G401 (cell line): Measurements from ENCODE around the gene CREB5. TPM values are rescaled to one million over a fixed set of nuclear protein-coding genes. Genes with fewer than 3 reads are reported as not detected.
"Not testable (repeated sequence)": the region's sequence is repeated elsewhere in the genome, so short reads cannot be mapped to it uniquely, and the experiment has no call there.

ENCODE experiments used
- DNase-seq: peaks from one replicate; pipeline ENCODE4 v3.0.0-alpha.2; 2015; ENCODE audit warnings: low spot score
- in situ Hi-C: cut with HindIII; loops from 2 replicates; pipeline ENCODE4 v1.10.0; 2016; ENCODE audit warnings: low sequenced_read_pairs, mixed read lengths
- total RNA-seq: library from RNA; depleted of rRNA; stranded (reverse); fragments of >200 nt; shearing (Covaris generic); gene quantifications from 2 replicates; pipeline ENCODE4 v1.2.3, GENCODE V29; 2014

The CREB5 gene
- total RNA-seq, 1 experiment from 2014 or later, result 0.20 TPM

GRCh38 chr7:28798274-28798673, 386.0 kb downstream of the CREB5 start:
- no peak for DNase-seq
- in situ Hi-C loops, result no loop called here

DNA sequence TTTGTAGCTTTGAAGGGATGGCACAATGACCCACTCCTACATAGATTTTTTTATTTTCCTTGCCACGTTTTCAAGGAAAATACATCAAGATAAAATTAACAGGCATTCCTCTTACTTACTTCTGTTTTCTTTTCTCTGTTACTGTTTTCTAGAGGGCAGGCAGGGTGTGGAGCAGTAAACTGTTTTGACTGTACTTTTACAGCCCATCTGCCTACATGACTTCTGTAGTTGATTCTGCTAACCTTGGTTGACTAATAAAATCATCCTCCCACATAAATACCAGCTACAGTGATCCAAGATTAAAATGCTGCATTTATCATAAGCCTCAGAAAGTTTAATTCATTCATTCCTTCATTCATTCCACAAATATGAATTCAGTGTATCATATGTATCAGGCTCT, 387.3 kb downstream of the CREB5 start:
- in situ Hi-C loops, result no loop called here
- DNase-seq, result no peak

DNA sequence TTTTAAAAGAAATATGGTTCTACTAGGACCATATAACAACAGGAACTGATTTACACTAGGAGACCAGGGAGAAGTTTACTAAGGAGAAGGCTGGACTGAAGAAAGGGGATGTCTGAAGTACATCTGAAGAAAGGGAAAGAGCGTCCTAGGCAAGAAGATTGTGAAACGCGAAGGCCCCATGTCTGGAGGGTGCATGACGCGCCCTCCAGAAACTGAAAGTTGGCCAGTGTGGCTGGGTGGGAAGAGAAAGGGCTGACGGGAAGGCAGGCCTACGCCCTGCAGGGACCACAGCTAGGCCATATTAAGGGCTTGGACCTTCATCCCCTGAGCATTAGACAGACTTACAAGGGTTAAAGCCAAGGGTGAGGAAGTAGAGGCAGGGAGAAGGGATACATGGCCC, 387.8 kb downstream of the CREB5 start:
- in situ Hi-C loops, result no loop called here
- DNase-seq, result no peak

GRCh38 chr7:28802450-28802849, 390.1 kb downstream of the CREB5 start:
- in situ Hi-C loops, result no loop called here
- DNase-seq, result no peak

GRCh38 chr7:28804157-28804556, 391.8 kb downstream of the CREB5 start:
- DNase-seq, result no peak
- in situ Hi-C loops, result no loop called here

GRCh38 chr7:28804990-28805389, 392.7 kb downstream of the CREB5 start:
- DNase-seq, result no peak
- in situ Hi-C loops, result no loop called here

- in situ Hi-C loops, result no loop called here
- no peak for DNase-seq
Observed at GRCh38 chr7:28806841-28807240, 394.5 kb downstream of the CREB5 start.

GRCh38 chr7:28807396-28807994, 395.2 kb downstream of the CREB5 start:
- in situ Hi-C loops, result no loop called here
- no peak for DNase-seq

GRCh38 chr7:28808796-28809533, 396.6 kb downstream of the CREB5 start:
- in situ Hi-C loops, result no loop called here
- no peak for DNase-seq

DNA sequence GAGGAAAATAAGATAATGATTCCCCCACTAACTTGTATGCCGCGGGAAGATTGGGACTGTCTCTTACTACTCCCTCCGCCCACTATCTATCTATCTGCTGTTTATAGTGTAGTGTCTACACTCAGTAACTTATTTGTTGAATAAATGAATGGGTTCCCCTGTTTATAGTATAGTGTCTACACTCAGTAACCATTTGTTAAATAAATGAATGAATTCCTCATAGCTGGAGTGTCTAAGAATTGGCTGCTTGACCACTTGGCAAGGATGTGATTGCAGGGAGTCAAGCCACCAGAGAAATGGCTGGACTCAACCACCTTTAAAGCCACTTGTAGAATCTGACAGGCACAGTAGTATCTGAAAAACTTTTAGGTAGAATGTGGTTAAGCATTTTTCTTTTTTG, 398.7 kb downstream of the CREB5 start:
- in situ Hi-C loops, result no loop called here
- DNase-seq, result peak; percentile 46

DNA sequence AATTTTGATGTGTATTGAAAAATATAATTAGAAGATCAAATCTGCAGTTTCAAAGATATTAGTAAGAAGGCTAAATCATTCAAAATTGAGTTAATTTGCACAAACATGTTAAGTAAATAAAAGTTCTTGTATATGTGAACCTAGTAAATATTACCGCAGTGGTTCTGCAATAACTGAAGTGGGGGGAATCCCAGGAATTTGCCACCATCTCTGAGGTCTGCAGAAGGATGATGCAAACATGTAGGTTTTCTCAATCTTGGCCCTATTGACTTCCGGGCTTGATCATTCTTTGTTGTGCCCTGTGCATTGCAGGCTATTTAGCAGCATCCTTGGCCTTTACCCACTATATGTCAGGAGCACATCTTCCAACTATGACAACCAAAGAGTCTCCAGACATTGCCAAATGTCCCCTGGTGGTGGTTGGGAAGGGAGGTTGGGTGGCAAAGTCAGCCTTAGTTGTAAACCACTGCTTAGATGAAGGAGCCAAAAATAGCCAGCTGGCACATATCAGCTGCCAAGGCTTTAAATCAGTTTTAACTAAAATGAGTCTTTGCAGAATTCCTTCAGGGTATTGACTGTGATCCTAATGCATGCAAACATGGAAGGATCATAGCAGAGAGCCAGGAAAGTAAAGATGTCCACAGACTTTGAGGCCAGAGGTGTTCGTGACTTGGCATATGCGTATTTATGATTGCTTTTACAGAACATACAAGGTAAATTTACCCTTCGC, 399.5 kb downstream of the CREB5 start:
- in situ Hi-C loops, result no loop called here
- peak; percentile 47 for DNase-seq

DNA sequence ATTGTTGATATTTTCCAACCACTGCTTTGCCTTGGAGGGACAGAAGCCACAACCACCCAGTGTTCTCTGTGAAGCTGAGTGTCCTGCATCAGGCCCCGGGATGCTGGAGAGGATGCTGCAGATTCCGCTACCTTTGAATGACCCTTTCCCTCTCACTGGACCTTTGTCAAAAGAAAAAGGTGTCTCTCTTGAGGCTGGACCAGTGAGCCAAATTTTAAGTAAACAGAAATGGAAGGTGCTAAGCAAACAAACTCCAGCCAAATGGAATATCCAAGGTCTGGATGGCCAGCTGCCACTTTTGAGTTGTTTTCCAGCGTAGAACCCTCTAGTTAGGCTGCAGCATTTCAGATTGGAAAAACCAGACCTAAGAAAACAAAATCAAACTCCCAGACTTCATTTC, 400.3 kb downstream of the CREB5 start:
- in situ Hi-C loops, result no loop called here
- peak; percentile 54 for DNase-seq

- in situ Hi-C loops, result no loop called here
- DNase-seq, result peak; percentile 91
Observed at GRCh38 chr7:28813243-28813962, 401.1 kb downstream of the CREB5 start.

DNA sequence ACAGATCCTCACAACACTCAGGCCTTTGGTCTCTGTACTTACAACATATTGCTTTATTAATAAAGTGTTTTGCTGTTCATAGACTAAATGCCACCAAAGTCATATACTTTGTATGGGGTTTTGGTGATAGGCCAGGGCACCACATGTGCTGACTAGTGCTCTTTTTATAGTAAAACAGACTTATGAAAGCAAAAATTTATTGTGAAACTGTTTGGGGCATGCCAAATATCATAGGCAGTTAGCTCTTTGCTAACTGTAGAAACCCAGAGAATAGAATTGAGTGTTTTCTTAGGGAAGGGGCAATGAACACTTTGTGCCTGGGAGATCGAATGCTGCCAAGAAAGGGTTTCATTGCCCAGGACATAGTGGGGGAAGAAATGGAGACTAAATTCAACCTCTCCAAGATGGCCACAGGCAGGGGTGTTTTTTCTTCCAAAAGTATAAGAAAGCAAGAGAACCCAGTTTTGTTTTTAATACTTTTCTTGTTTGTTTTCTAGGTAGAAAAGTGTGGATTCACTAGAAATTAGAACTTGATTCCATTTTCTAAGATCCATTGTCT, 403.1 kb downstream of the CREB5 start:
- no peak for DNase-seq
- in situ Hi-C loops, result no loop called here

GRCh38 chr7:28815928-28816373, 403.6 kb downstream of the CREB5 start:
- in situ Hi-C loops, result no loop called here
- no peak for DNase-seq

DNA sequence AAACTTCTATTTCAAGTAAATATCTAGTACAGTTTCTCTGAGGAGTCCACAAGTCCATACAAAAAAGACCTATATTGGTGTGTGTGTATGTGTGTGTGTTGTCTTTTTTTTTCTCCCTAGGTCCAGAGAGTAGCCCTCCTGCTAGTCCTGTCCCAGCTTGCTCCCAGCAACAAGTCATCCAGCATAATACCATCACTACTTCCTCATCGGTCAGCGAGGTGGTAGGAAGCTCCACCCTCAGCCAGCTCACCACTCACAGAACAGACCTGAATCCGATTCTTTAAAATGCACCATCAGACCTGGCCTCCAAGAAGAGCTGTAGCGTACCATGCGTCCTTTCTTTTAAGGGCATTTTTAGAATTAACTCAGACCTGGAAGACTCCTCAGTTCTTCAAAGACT, 406.7 kb downstream of the CREB5 start:
- in situ Hi-C loops, result no loop called here
- DNase-seq, result no peak

DNA sequence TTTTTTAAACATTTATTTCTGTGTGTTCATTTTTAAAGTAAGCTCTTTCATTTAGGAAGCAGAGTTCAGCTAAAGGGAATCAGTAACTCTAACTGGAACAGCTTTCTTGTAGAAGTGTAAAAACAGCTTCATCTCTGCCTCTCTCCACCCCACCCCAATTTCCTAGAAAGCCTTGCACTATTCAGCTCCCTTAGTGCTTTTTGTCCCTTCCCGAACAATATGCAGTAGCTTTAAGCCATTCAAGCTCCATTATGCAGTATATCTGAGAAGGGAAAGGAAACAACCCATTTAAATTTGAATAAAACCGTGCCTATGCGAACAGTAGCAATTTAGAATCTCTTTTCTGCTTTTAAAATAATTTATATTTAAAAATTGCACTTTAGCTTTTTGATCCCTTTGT, 411.3 kb downstream of the CREB5 start:
- DNase-seq, result no peak
- in situ Hi-C loops, result no loop called here

DNA sequence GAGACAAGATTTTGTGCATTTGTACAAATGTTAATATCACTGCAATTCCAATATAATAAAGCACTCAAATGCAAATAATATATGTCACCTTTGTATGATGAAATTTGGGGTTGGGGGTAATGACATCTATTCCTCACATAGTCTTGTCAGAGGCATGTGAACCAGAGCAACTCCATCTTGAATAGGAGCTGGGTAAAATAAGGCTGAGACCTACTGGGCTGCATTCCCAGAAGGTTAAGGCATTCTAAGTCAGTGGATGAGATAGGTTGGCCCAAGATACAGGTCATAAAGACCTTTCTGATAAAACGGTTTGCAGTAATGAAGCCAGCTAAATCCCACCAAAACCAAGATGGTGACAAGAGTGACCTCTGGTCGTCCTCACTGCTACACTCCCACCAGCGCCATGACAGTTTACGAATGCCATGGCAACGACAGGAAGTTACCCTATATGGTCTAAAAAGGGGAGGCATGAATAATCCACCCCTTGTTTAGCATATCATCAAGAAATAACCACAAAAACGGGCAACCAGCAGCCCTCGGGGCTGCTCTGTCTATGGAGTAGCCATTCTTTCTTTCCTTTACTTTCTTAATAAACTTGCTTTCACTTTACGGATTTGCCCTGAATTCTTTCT, 413.6 kb downstream of the CREB5 start:
- in situ Hi-C loops, DNase-seq: not testable (repeated sequence)

DNA sequence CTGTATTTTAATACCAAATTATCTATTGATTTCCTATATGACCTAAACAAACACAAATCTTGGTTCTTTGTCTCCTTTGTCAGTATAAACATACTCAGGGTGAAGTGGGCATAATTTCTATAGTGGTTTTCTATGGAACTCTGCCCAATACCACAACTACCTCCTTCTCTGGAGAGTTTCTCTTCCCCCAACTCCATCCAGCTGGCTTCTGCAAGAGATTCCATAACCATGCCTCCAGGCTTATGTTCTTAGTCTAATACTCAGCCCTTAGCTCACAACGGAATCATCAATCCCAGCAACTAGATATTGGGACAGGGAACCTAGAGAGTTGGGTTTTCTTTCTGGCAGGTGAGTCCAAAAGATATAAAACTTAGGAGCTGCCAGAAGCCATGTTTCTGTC, 418.5 kb downstream of the CREB5 start:
- in situ Hi-C loops, result no loop called here

More for the DNA sequence above, 418.5 kb downstream of the CREB5 start:
- DNase-seq, result no peak
